PC-9 (cell line): ENCODE results near the gene C11orf98. TPM values are rescaled to one million over a fixed set of nuclear protein-coding genes. Genes with fewer than 3 reads are reported as not detected.

Source experiments
- Bru-seq: library from RNA; stranded (reverse); fragments of 400-500 nt; gene quantifications from one replicate; lab custom pipeline; 2021; lab: Mats Ljungman, UMichigan
- BruChase-seq, 2 experiments: library from RNA; stranded (reverse); fragments of 400-500 nt; gene quantifications; one replicate each; lab custom pipeline; 2021; lab: Mats Ljungman, UMichigan
- BruUV-seq: library from RNA; stranded (reverse); fragments of 400-500 nt; replicated peaks from 2 replicates; lab custom pipeline; 2021; lab: Mats Ljungman, UMichigan
- CTCF ChIA-PET: fragments of 300-600 bp; sonication (Branson Sonifier 250); formaldehyde crosslinking; loops from one replicate; lab custom pipeline; 2022; ENCODE audit warnings: antibody characterized with exemption; lab: Charles Lee
- POLR2A ChIA-PET: fragments of 300-600 bp; sonication (Branson Sonifier 250); formaldehyde crosslinking; loops from one replicate; lab custom pipeline; 2022; ENCODE audit warnings: antibody characterized with exemption; ENCODE audit not compliant: unreplicated experiment; lab: Charles Lee
- DNase-seq, 2 experiments: peaks; one replicate each; pipeline versions ENCODE4 v3.0.0 to v3.0.0-alpha.2; 2015 to 2022; ENCODE audit warnings: mixed read lengths in 1 of 2
- H2AFZ ChIP-seq: fragments of 200-600 bp; sonication (generic); 2 replicates; pipeline ENCODE4 v1.8.1; 2017; ENCODE audit warnings: antibody characterized with exemption
- H3F3A ChIP-seq: fragments of 200-600 bp; sonication (generic); 2 replicates; pipeline ENCODE4 v1.8.1; 2017; ENCODE audit warnings: antibody characterized with exemption, mild to moderate bottlenecking, low read depth; ENCODE audit not compliant: insufficient read depth
- H3K27ac ChIP-seq: fragments of 200-600 bp; sonication (generic); 2 replicates; pipeline ENCODE4 v1.6.1; 2016; ENCODE audit warnings: mixed run types
- H3K27me3 ChIP-seq: fragments of 200-600 bp; sonication (generic); 2 replicates; pipeline ENCODE4 v1.6.1; 2016; ENCODE audit warnings: low read depth, mixed run types; ENCODE audit not compliant: insufficient read depth
- H3K36me3 ChIP-seq: fragments of 200-600 bp; sonication (generic); 2 replicates; pipeline ENCODE4 v1.6.1; 2016; ENCODE audit warnings: low read depth, mixed run types
- H3K4me1 ChIP-seq: fragments of 200-600 bp; sonication (generic); replicated peaks from 2 replicates; pipeline ENCODE4 v1.6.1; 2016; ENCODE audit warnings: mixed run types; ENCODE audit not compliant: insufficient read depth
- H3K4me2 ChIP-seq: fragments of 200-600 bp; sonication (generic); 2 replicates; pipeline ENCODE4 v1.6.1; 2017; ENCODE audit warnings: mixed run types
- H3K4me3 ChIP-seq: fragments of 200-600 bp; sonication (generic); 2 replicates; pipeline ENCODE4 v1.6.1; 2016; ENCODE audit warnings: mixed run types
- H3K79me2 ChIP-seq: fragments of 200-600 bp; sonication (generic); 2 replicates; pipeline ENCODE4 v1.6.1; 2017; ENCODE audit warnings: low read depth, mixed run types
- H3K9me2 ChIP-seq: fragments of 200-600 bp; sonication (generic); 2 replicates; pipeline ENCODE4 v1.8.1; 2017; ENCODE audit warnings: mild to moderate bottlenecking; ENCODE audit not compliant: insufficient read depth
- H3K9me3 ChIP-seq: fragments of 200-600 bp; sonication (generic); 2 replicates; pipeline ENCODE4 v1.8.1; 2016; ENCODE audit warnings: low read depth; ENCODE audit not compliant: insufficient read depth
- H4K20me1 ChIP-seq: fragments of 200-600 bp; sonication (generic); 2 replicates; pipeline ENCODE4 v1.8.1; 2017; ENCODE audit not compliant: insufficient read depth
- EZH2 ChIP-seq: fragments of 200-600 bp; sonication (generic); IDR thresholded peaks from 2 replicates; pipeline ENCODE4 v1.8.0; 2017; ENCODE audit warnings: antibody characterized with exemption, low read depth
- intact Hi-C: fragments of 100-400 bp; cut with micrococcal nuclease; formaldehyde crosslinking; loops from one replicate; pipeline ENCODE4 v1.10.0; 2022; ENCODE audit not compliant: unreplicated experiment
- long read RNA-seq: library from polyadenylated mRNA; stranded (forward); transcript quantifications from one replicate; pipeline ENCODE4 v2.0.0, GENCODE V29; 2022
- total RNA-seq: library from RNA; stranded (reverse); gene quantifications from 2 replicates; pipeline ENCODE4 v1.2.3, GENCODE V29; 2021
- TF ChIP-seq, protein P1 (sequence below): fragments of 200-600 bp; sonication (generic); conservative IDR thresholded peaks from 2 replicates; pipeline ENCODE4 v1.6.1; 2017; ENCODE audit warnings: mixed run types, antibody characterized with exemption, mild to moderate bottlenecking, moderate library complexity

C11orf98 gene
- 86.7 and 94.9 TPM in 2 replicates for total RNA-seq
- Bru-seq, nascent RNA, result percentile 90 among the genes with signal in this experiment
- percentile 75 among the genes with signal in this experiment for BruChase-seq, experiment 1, labeled RNA remaining after a 2-hour chase
- percentile 92 among the genes with signal in this experiment for BruChase-seq, experiment 2, labeled RNA remaining after a 6-hour chase
- long read RNA-seq, transcript C11orf98-203 (3 exons, 774 nt), result minor isoform, 9 of 180 reads
- long read RNA-seq, transcript C11orf98-201 (4 exons, 654 nt), result major isoform, 163 of 180 reads
- long read RNA-seq, partial matches to known transcripts, result 0 of 180 reads
- long read RNA-seq, other reads (novel, unspliced or antisense), result 6 of 180 reads

DNA sequence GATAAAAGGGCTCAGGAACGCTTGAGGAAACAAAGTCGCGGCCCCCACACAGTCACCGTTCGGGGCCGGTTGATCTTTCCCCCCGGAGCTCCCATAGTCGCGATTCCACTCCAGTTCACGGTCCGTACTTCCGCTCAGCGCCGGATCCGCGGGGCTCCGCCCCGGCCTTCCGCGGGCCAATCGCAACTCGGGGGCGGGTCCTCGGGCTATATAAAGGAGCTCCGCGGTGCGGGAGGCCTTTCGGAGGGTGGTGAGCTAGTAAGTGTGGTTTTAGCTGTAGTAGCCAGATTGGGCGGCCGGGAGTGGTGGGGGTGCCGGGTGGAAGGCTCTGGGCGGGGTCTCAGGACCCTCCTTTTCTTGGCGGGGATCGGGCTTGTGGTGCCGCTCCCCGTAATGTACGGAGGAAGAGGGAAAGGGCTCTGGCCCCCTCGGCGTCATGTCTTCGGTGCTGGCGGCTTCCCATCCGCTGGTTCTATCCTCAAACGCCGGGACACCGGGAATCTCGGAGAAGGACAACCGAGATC lies at the start of gene C11orf98, which contains the start of gene CSKMT:
C11orf98 (minus strand) TSS at position 136 of the 524 bp plus-strand sequence; CDS start at position 95, 41 bp downstream.
CSKMT (plus strand) TSS at position 238 of the 524 bp plus-strand sequence. CDS start 568 bp downstream, outside the sequence.
- intact Hi-C loops, result loop anchor here (5.0 kb wide), 3 partner anchors 43 to 123 kb away; partner anchors contain the start of genes B3GAT3 and TUT1
- H3K9me2 ChIP-seq, result no peaks in the 10 kb centered on the region
- peak within 1 kb of the TSS; percentile 93 for H2AFZ ChIP-seq
- peak within 1 kb of the TSS; percentile 88 for H3K4me3 ChIP-seq
- no peaks in the 10 kb centered on the region for H3K9me3 ChIP-seq
- H3K27me3 ChIP-seq, result no peaks in the 10 kb centered on the region
- TF ChIP-seq EZH2, result no peak
- TF ChIP-seq, protein P1, sequence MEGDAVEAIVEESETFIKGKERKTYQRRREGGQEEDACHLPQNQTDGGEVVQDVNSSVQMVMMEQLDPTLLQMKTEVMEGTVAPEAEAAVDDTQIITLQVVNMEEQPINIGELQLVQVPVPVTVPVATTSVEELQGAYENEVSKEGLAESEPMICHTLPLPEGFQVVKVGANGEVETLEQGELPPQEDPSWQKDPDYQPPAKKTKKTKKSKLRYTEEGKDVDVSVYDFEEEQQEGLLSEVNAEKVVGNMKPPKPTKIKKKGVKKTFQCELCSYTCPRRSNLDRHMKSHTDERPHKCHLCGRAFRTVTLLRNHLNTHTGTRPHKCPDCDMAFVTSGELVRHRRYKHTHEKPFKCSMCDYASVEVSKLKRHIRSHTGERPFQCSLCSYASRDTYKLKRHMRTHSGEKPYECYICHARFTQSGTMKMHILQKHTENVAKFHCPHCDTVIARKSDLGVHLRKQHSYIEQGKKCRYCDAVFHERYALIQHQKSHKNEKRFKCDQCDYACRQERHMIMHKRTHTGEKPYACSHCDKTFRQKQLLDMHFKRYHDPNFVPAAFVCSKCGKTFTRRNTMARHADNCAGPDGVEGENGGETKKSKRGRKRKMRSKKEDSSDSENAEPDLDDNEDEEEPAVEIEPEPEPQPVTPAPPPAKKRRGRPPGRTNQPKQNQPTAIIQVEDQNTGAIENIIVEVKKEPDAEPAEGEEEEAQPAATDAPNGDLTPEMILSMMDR, result no peak
- H3K79me2 ChIP-seq, result peaks cover 60% of the 10 kb centered on the region
- H3K4me2 ChIP-seq, result peak within 1 kb of the TSS; percentile 98
- H3F3A ChIP-seq, result peaks cover 83% of the 10 kb centered on the region
- peaks cover 24% of the 10 kb centered on the region for H3K36me3 ChIP-seq
- H3K27ac ChIP-seq, result peak within 1 kb of the TSS; percentile 72
- BruUV-seq, result TSS peak; percentile 84
- CTCF ChIA-PET, result interaction anchor here (0.6 to 1.1 kb wide), 6 partner anchors 11 to 184 kb away, joined by 3 to 7 read pairs (median 4); partner anchors contain the start of gene TUT1
- POLR2A ChIA-PET, result interaction anchor here (0.5 to 2.0 kb wide), 38 partner anchors 9 to 1722 kb away, joined by 3 to 55 read pairs (median 8); partner anchors contain the start of genes B3GAT3, EEF1G, HNRNPUL2 and INTS5
- peaks cover 33% of the 10 kb centered on the region for H3K4me1 ChIP-seq
- DNase-seq, result peak; percentile 87 to 98
- no peaks in the 10 kb centered on the region; the same call in none of the 2 replicates for H4K20me1 ChIP-seq

DNA sequence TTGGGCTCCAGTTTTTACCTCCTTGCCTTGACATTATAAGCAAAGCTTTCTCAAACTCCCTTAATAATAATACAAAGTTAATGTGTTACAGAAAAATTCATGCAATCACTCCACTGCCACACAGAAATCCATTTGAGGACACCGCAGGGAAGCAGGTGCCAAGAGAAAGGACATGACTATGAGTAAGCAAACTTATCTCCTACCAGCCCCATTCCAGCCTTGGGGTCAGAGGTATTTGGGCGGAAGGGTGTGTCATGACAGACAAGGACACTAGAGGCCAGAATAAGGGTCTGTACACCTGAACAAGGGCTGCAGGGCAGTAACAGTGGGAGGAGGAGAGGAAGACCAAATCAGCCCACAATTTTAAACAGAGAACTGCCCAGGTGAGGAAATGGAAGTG lies 48.3 kb upstream of the C11orf98 start:
- no peaks in the 10 kb centered on the region for H3K9me2 ChIP-seq
- peaks cover 70% of the 10 kb centered on the region for H3F3A ChIP-seq
- ChIA-PET POLR2A (no interaction called here), CTCF (no interaction called here)
- H3K36me3 ChIP-seq, result peaks cover 51% of the 10 kb centered on the region
- no peak overlapping the region for H2AFZ ChIP-seq
- TF ChIP-seq EZH2, result no peak
- TF ChIP-seq, protein P1, result no peak
- H3K27ac ChIP-seq, result peak overlapping the region; percentile 42
- H4K20me1 ChIP-seq, result no peaks in the 10 kb centered on the region
- DNase-seq, result peak; percentile 55 to 63
- BruUV-seq, result no TSS peak
- no peaks in the 10 kb centered on the region for H3K9me3 ChIP-seq
- peaks cover 29% of the 10 kb centered on the region for H3K79me2 ChIP-seq
- no peak overlapping the region for H3K4me3 ChIP-seq
- 0 out of 2 replicates have a peak overlapping the region, but pooled peaks have one; percentile 6 for H3K4me2 ChIP-seq
- peaks cover 16% of the 10 kb centered on the region for H3K4me1 ChIP-seq
- H3K27me3 ChIP-seq, result no peaks in the 10 kb centered on the region
- intact Hi-C loops, result no loop called here

DNA sequence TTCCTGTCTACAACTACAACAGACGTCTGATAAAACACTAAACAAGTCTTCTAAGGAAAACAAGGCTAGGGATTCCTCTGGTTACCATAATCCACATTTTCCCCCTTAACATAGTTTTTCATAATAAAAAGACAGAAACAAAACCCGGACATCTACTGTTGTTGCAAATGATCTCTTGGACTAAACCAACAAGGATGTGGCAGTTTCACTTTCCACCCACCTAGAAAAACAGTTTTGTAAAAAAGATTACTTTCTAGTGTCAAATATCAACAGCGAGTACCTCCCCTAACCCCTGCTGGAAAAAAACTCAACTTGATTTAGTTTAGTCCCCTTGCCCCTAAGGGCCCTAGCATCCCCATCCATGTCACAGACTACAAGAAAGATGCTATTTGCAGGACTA lies 47.9 kb upstream of the C11orf98 start:
- intact Hi-C loops, result no loop called here

More for the DNA sequence above, 47.9 kb upstream of the C11orf98 start:
- H3K4me3 ChIP-seq, result no peak overlapping the region
- POLR2A ChIA-PET, result no interaction called here
- H3K4me1 ChIP-seq, result peaks cover 21% of the 10 kb centered on the region
- H3F3A ChIP-seq, result peaks cover 65% of the 10 kb centered on the region
- H3K79me2 ChIP-seq, result peaks cover 24% of the 10 kb centered on the region
- H3K9me3 ChIP-seq, result no peaks in the 10 kb centered on the region
- H2AFZ ChIP-seq, result no peak overlapping the region
- TF ChIP-seq, protein P1, result no peak
- no peak for TF ChIP-seq EZH2
- BruUV-seq, result no TSS peak
- peak overlapping the region; percentile 42 for H3K27ac ChIP-seq
- no peaks in the 10 kb centered on the region for H3K27me3 ChIP-seq
- peaks cover 46% of the 10 kb centered on the region for H3K36me3 ChIP-seq
- CTCF ChIA-PET, result no interaction called here
- H3K9me2 ChIP-seq, result no peaks in the 10 kb centered on the region
- H4K20me1 ChIP-seq, result no peaks in the 10 kb centered on the region
- no peak overlapping the region for H3K4me2 ChIP-seq
- no peak for DNase-seq
